Central memory CD8-positive, alpha-beta T cell (primary cell): ENCODE data around the gene SLC2A2.

ENCODE experiments used
- ATAC-seq: fragments of 150-1000 bp; cut with Tn5 transposase; replicated peaks from 2 replicates; pipeline ENCODE4 v1.10.0; 2022; ENCODE audit warnings: mild to moderate bottlenecking, moderate FRiP score, moderate number of reproducible peaks; ENCODE audit not compliant: poor library complexity, severe bottlenecking; ENCODE audit errors: extremely low read depth
- DNase-seq, 2 donors: peaks; one replicate each; pipeline ENCODE4 v3.0.0; 2021; ENCODE audit warnings: low spot score in 2 of 2
- H3K27ac Mint-ChIP-seq: one replicate; pipeline ENCODE4 v1.8.0; 2022; ENCODE audit warnings: low read depth, mild to moderate bottlenecking, moderate library complexity, mixed read lengths
- H3K27me3 Mint-ChIP-seq: one replicate; pipeline ENCODE4 v1.8.0; 2022; ENCODE audit warnings: mixed read lengths
- H3K36me3 Mint-ChIP-seq: one replicate; pipeline ENCODE4 v1.8.0; 2022; ENCODE audit warnings: mild to moderate bottlenecking, moderate library complexity, mixed read lengths; ENCODE audit not compliant: insufficient read depth
- H3K4me1 Mint-ChIP-seq: one replicate; pipeline ENCODE4 v1.8.0; 2022; ENCODE audit warnings: mixed read lengths
- H3K4me3 Mint-ChIP-seq: one replicate; pipeline ENCODE4 v1.8.0; 2022; ENCODE audit warnings: mild to moderate bottlenecking, moderate library complexity, mixed read lengths
- H3K9me3 Mint-ChIP-seq: one replicate; pipeline ENCODE4 v1.8.0; 2022; ENCODE audit warnings: mixed read lengths

The SLC2A2 gene

DNA sequence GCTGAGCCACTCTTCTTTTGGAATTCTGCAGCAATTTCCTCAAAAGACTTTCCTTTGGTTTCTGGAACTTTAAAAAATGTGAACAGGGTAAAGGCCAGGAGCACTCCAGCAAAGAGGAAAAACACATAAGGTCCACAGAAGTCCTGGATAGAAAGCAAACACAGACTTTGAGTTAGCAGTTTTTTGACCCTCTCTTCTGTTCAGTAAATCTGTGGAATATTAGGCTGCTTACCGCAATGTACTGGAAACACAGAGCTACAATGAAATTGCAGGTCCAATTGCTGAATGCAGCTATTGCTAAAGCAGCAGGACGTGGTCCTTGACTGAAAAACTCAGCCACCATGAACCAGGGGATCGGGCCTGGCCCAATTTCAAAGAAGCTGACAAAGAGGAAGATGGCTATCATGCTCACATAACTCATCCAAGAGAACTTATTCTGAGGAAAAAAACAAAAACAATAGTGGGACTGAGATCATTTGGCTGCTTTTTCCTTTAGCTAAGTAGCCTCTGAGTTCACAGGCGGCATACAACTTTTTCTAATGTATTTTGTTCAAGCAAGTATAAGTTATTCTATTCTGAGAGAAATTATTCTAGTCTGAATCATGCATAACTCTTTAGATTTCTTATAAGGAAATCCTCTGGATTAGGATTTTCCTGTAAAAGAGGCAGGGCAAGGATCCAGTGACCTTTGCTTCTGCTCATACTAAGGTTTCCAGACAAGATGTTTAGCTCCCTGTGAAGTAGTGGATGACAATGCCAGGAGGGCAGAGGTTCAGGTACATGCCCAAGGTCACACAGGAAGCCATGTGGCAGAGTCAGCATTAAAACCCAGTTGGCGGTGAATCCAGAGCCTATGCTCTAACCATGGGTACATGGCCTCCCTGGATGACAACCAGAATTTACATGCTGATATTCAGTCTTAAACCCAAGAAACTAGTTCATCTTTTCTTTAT lies 28.3 kb downstream of the SLC2A2 start:
- no peak for ATAC-seq
- Mint-ChIP-seq H3K4me3 (no peak overlapping the region), H3K36me3 (no peaks in the 10 kb centered on the region), H3K9me3 (no peaks in the 10 kb centered on the region), H3K27me3 (peaks cover under 1% of the 10 kb centered on the region), H3K4me1 (peaks cover 5% of the 10 kb centered on the region), H3K27ac (no peak overlapping the region)
- no peak for DNase-seq

DNA sequence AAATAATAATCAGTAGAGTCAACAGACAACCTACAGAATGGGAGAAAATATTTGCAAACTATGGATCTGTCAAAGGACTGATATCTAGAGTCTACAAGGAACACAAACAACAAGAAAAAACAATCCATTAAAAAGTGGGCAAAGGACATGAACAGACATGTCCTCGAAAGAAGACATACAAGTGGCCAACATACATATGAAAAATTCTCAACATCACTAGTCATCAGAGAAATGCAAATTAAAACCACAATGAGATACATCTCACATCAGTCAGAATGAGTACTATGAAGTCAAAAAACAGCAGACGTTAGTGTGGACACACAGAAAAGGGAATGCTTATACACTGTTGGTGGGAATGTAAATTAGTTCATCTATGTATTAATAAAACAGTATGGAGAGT lies 33.7 kb downstream of the SLC2A2 start:
- Mint-ChIP-seq H3K4me3 (no peak overlapping the region), H3K36me3 (peaks cover 1% of the 10 kb centered on the region), H3K27me3 (peaks cover 46% of the 10 kb centered on the region), H3K27ac (no peak overlapping the region), H3K4me1 (no peaks in the 10 kb centered on the region), H3K9me3 (no peaks in the 10 kb centered on the region)
- DNase-seq: no peak
- no peak for ATAC-seq

DNA sequence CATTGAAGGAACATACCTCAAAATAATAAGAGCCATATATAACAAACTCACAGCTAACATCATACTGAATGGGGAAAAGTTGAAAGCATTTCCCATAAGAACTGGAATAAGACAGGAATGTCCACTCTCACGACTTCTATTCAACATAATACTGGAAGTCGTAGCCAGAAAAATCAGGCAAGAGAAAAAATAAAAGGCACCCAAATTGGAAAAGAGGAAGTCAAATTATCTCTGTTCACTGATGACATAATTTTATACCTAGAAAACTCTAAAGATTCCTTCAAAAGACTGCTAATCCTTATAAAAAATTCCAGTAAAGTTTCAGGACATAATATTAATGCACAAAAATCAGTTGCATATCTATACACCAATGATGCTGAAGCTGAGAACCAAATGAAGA lies 34.9 kb downstream of the SLC2A2 start:
- H3K9me3 Mint-ChIP-seq: no peaks in the 10 kb centered on the region
- H3K27me3 Mint-ChIP-seq: peaks cover 53% of the 10 kb centered on the region
- no peak overlapping the region for H3K27ac Mint-ChIP-seq
- H3K4me1 Mint-ChIP-seq: no peaks in the 10 kb centered on the region
- no peak overlapping the region for H3K4me3 Mint-ChIP-seq
- DNase-seq: no peak
- no peak for ATAC-seq
- peaks cover 1% of the 10 kb centered on the region for H3K36me3 Mint-ChIP-seq

DNA sequence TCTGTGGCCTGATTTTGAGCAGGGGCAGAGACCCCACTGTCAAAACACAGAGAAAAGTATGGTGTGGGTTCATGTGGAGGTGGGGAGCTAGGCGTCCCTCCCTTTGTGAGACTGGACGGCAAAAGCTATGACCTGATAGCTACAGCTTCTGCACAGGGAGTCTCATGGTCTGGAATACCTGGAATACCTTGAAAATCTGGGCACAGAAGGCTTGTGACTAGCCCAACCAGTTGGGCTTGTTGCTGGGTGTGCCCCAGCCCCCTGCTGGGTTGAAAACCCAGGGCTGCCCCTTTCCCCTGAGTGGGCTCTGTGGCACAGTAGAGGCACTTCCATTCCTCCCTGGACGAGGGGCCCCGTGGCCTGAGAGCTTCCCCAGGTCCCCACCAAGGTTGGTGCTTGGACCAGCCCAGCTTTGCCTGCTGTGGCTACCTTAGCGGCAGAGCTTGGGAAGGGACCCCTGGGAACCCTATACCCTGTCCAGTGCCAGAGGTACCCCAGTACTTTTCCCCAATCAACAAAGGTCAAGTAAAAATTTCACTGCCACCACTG lies 37.3 kb downstream of the SLC2A2 start:
- no peaks in the 10 kb centered on the region for H3K4me1 Mint-ChIP-seq
- H3K4me3 Mint-ChIP-seq: no peak overlapping the region
- H3K9me3 Mint-ChIP-seq: no peaks in the 10 kb centered on the region
- H3K27ac Mint-ChIP-seq: no peak overlapping the region
- ATAC-seq (no peak), DNase-seq (no peak)
- H3K36me3 Mint-ChIP-seq: peaks cover 3% of the 10 kb centered on the region
- peaks cover 78% of the 10 kb centered on the region for H3K27me3 Mint-ChIP-seq

DNA sequence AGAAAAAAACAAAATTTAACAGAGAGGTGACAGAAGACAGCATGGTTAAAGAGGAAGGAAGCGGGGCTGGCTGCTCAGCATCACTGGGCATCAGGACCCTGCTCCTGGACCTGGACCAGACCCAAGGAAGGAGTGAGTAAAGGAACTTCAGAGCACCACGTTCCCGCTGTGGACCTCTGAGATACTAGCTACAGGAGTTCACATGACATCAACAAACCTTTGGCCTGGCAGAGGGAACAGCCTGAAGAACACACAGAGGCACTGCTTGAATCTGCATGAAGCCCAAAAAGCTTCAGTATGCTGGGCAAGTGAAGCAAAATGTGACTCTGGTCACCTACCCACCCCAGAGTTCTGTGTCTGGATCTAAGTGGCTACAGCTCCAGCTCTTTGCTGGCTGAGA lies 38.1 kb downstream of the SLC2A2 start:
- no peak for ATAC-seq
- no peaks in the 10 kb centered on the region for H3K4me1 Mint-ChIP-seq
- H3K27me3 Mint-ChIP-seq: peaks cover 86% of the 10 kb centered on the region
- no peaks in the 10 kb centered on the region for H3K9me3 Mint-ChIP-seq
- no peak overlapping the region for H3K4me3 Mint-ChIP-seq
- no peak overlapping the region for H3K27ac Mint-ChIP-seq
- no peak for DNase-seq
- peaks cover 3% of the 10 kb centered on the region for H3K36me3 Mint-ChIP-seq

DNA sequence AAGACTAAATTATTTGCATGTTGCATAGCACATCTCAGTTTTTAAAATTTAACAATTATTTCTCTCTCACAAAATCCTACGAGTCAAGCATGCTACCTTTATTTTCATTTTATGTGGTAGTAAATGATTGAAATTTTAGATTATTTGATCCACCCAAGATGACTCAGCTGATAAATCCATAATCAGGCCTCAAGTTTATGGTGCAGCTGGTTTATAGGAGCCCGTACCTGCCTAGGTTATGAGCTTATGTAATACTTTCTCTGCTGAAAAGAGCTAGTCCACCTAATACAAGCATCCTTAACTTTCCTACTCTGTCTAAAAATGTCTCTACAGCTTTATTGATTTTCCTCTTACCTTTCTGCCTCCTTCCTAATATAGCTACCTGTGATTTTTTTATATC lies 41.2 kb downstream of the SLC2A2 start:
- ATAC-seq: no peak
- Mint-ChIP-seq H3K27me3 (peaks cover 74% of the 10 kb centered on the region), H3K4me1 (no peaks in the 10 kb centered on the region), H3K36me3 (peaks cover 3% of the 10 kb centered on the region), H3K27ac (no peak overlapping the region), H3K9me3 (no peaks in the 10 kb centered on the region), H3K4me3 (no peak overlapping the region)
- no peak for DNase-seq

DNA sequence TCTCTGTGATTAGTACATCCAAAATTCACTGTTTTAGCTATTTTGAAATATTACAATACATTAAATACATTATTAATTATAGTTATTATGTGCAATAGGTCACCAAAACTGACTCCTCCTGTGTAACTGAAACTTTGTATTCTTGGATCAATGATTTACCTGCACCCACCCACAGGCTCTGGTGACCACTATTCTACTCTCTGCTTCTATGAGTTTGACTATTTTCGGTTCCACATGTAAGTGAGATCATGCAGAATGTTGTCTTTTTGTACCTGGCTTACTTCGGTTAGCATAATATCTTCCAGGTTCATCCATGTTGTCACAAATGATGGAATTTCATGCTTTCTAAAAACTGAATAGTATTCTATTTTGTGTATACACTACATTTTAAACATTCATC lies 43.8 kb downstream of the SLC2A2 start:
- Mint-ChIP-seq H3K27me3 (peaks cover 56% of the 10 kb centered on the region), H3K4me1 (no peaks in the 10 kb centered on the region), H3K4me3 (no peak overlapping the region), H3K9me3 (no peaks in the 10 kb centered on the region), H3K27ac (no peak overlapping the region), H3K36me3 (peaks cover 1% of the 10 kb centered on the region)
- ATAC-seq (no peak), DNase-seq (no peak)

DNA sequence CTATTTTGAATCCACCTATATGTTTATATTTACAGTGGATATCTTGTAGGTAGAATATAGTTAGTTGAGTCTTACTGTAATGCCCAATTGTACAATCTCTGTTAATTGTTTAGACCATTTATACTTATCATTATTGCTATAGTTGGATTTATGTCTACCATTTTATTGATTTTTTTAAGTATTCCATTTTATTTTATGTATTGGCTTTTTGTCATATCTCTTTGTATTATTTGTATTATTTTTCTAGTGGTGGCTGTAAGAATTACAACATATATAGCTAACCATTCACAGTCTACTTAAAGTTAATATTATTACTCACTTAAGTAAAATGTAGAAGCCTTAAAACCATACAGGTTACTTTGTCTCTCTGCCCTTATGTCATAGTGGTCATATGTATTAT lies 46.1 kb downstream of the SLC2A2 start:
- no peak for ATAC-seq
- peaks cover 47% of the 10 kb centered on the region for H3K27me3 Mint-ChIP-seq
- H3K4me3 Mint-ChIP-seq: no peak overlapping the region

DNA sequence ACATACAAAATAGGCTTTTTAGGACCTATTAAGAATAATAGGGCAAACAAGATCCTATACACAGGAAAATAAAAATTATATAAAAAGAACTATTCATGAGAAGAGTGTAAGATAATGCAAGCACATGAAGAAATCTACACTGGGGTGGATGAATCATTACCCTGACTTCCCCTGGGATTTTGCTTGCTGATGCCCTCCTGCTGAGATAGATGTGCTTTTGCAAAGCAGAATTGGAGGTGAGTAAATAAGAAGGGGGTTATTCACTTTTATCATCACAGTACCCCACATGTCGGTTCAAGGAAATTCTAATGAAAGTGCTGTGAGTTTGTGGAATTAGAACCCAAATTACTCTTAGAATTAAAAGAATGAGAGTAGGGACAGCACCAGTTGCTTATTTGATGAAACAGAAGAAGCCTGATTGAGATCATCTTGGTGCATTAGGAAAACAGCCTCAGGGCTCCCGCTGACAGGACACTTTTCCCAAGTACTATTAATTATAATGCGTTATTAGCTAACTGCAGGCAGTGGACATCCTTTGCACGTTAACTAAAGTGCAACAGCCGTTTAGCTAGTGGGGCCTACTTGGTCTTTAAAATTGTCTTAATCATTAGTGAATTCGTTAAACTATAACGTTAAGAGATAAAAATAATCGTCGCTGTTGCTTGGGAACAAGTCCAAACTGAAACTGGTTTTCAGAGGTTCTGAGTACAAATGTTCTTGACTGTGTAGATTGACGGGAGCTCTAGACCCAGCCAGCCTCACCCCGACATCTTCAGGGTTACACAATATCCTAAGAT lies 48.4 kb downstream of the SLC2A2 start:
- Mint-ChIP-seq H3K4me3 (no peak overlapping the region), H3K9me3 (no peaks in the 10 kb centered on the region), H3K27me3 (peaks cover 40% of the 10 kb centered on the region), H3K27ac (no peak overlapping the region), H3K36me3 (no peaks in the 10 kb centered on the region), H3K4me1 (no peaks in the 10 kb centered on the region)
- no peak for DNase-seq
- no peak for ATAC-seq

More for the DNA sequence above, 46.1 kb downstream of the SLC2A2 start:
- no peaks in the 10 kb centered on the region for H3K36me3 Mint-ChIP-seq
- DNase-seq: no peak
- H3K27ac Mint-ChIP-seq: no peak overlapping the region
- no peaks in the 10 kb centered on the region for H3K9me3 Mint-ChIP-seq
- H3K4me1 Mint-ChIP-seq: no peaks in the 10 kb centered on the region

DNA sequence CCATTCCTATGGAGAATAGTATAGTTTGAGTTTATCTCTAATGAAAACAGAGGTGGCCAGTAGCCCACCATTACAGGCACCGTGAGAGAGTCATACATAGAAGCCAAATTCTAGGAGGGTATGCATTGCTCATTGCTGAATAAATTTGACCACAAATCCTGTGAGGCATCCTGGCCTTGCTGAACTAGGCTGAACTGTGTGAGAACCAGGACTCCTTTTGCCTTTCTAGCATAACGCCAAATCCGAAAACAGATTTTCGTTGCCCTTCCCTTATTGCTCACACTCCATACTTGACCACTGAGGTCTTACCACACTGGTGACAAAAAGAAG lies 50.4 kb downstream of the SLC2A2 start:
- no peak for DNase-seq
- Mint-ChIP-seq H3K4me3 (no peak overlapping the region), H3K4me1 (no peaks in the 10 kb centered on the region), H3K27me3 (peaks cover 55% of the 10 kb centered on the region), H3K9me3 (no peaks in the 10 kb centered on the region), H3K36me3 (no peaks in the 10 kb centered on the region), H3K27ac (no peak overlapping the region)
- ATAC-seq: no peak

DNA sequence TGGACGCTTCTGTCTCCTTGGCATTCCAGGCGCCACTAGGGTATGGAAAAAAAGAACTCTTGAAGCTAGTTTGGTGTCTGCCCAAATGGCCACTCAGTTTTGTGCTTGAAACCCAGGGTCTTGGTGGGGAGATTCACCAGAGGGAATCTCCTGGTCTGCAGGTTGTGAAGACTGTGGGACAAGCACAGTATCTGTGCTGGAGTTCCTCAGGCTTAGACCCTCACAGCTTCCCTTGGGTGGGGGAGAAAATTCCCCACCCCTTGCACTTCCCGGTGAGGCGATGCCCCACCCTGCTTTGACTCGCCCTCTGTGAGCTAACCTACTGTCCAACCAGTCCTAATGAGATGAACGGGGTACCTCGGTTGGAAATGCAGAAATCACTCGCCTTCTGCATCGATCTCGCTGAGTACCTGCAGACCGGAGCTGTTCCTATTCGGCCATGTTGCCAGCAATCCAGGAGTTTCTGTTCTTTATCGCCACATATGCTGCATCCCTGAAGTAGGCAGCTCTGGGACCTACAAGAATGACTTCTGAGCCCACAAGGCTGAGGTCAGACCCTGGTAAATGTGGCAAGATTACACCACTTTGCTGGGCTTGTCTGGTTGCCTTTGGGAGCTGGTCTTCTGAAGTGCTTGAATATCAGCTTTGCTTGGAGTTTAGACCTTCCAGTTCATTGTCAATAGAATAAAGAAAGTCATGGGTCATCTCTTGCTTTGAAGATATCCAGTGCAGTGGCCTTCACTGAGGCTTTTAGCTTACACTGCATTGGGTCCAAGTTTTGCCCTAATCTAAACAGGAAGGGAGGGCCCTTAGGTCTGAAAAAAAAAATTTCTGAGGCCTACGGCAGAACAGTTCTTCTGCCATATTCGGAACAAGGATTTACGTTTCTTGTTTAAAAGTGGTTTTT lies 51.0 kb downstream of the SLC2A2 start:
- ATAC-seq (no peak), DNase-seq (no peak)
- Mint-ChIP-seq H3K27ac (no peak overlapping the region), H3K36me3 (no peaks in the 10 kb centered on the region), H3K9me3 (no peaks in the 10 kb centered on the region), H3K4me3 (no peak overlapping the region), H3K4me1 (no peaks in the 10 kb centered on the region), H3K27me3 (peaks cover 60% of the 10 kb centered on the region)

DNA sequence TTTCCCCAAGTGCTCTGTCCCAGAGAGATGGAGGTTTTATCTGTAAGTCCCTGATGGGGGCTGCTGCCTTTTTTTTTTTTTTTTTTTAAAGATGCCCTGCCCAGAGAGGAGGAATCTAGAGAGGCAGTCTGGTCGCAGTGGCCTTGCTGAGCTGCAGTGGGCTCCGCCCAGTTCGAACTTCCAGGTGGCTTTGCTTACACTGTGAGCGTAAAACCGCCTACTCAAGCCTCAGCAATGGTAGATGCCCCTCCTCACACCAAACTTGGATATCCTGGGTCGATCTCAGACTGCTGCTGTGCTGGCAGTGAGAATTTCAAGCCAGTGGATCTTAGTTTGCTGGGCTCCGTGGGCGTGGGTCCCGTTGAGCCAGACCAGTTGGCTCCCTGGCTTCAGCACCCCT lies 51.6 kb downstream of the SLC2A2 start:
- H3K36me3 Mint-ChIP-seq: no peaks in the 10 kb centered on the region
- H3K4me1 Mint-ChIP-seq: no peaks in the 10 kb centered on the region
- H3K27ac Mint-ChIP-seq: no peak overlapping the region
- peaks cover 57% of the 10 kb centered on the region for H3K27me3 Mint-ChIP-seq
- ATAC-seq: no peak
- no peaks in the 10 kb centered on the region for H3K9me3 Mint-ChIP-seq
- no peak overlapping the region for H3K4me3 Mint-ChIP-seq
- DNase-seq: no peak
